A673 (cell line): ENCODE results near the gene TNFRSF17. TPM values are rescaled to one million over a fixed set of nuclear protein-coding genes. Genes with fewer than 3 reads are reported as not detected.

Experiments
- BruUV-seq: library from RNA; stranded (reverse); fragments of 400-500 nt; replicated peaks from 2 replicates; lab custom pipeline; 2021; lab: Mats Ljungman, UMichigan
- CTCF ChIA-PET: fragments of 300-600 bp; sonication (Branson Sonifier 250); formaldehyde crosslinking; loops from one replicate; lab custom pipeline; 2022; ENCODE audit warnings: antibody characterized with exemption; lab: Charles Lee
- POLR2A ChIA-PET: fragments of 300-600 bp; sonication (Branson Sonifier 250); formaldehyde crosslinking; loops from one replicate; lab custom pipeline; 2022; ENCODE audit warnings: antibody characterized with exemption; ENCODE audit not compliant: low non-redundant PET; lab: Charles Lee
- DNase-seq: peaks from one replicate; pipeline ENCODE4 v3.0.0-alpha.2; 2015; ENCODE audit warnings: low spot score
- H3K27ac ChIP-seq: fragments of 200-600 bp; sonication (generic); 2 replicates; pipeline ENCODE4 v1.5.1; 2016; ENCODE audit warnings: mixed run types, low read depth, mild to moderate bottlenecking, mixed read lengths, antibody characterized with exemption, low read length; ENCODE audit not compliant: poor library complexity, severe bottlenecking
- H3K27me3 ChIP-seq: fragments of 200-600 bp; sonication (generic); replicated peaks from 2 replicates; pipeline ENCODE4 v1.6.1; 2017; ENCODE audit warnings: mixed run types, low read depth, mild to moderate bottlenecking, mixed read lengths, antibody characterized with exemption, low read length; ENCODE audit not compliant: insufficient read depth, poor library complexity
- H3K36me3 ChIP-seq: fragments of 200-600 bp; sonication (generic); 2 replicates; pipeline ENCODE4 v1.6.1; 2016; ENCODE audit warnings: mixed run types, mild to moderate bottlenecking, mixed read lengths, antibody characterized with exemption, low read length; ENCODE audit not compliant: insufficient read depth, poor library complexity, severe bottlenecking
- H3K4me1 ChIP-seq: fragments of 200-600 bp; sonication (generic); 2 replicates; pipeline ENCODE4 v1.6.1; 2017; ENCODE audit warnings: mixed run types, mild to moderate bottlenecking, mixed read lengths, antibody characterized with exemption, low read length; ENCODE audit not compliant: insufficient read depth, poor library complexity, severe bottlenecking
- H3K4me3 ChIP-seq: fragments of 200-600 bp; sonication (generic); 2 replicates; pipeline ENCODE4 v1.5.1; 2016; ENCODE audit warnings: low read depth, mixed run types, mild to moderate bottlenecking, mixed read lengths, low read length; ENCODE audit not compliant: poor library complexity, severe bottlenecking
- H3K9me3 ChIP-seq: fragments of 200-600 bp; sonication (generic); 2 replicates; pipeline ENCODE4 v1.6.1; 2016; ENCODE audit warnings: mixed run types, low read depth, mild to moderate bottlenecking, mixed read lengths, antibody characterized with exemption, low read length; ENCODE audit not compliant: poor library complexity, severe bottlenecking
- CTCF ChIP-seq: fragments of 300-800, 200-600 bp; sonication (generic); conservative IDR thresholded peaks from 2 replicates; pipeline ENCODE4 v1.5.1; 2017; ENCODE audit warnings: low read depth, mild to moderate bottlenecking, antibody characterized with exemption, low read length, moderate library complexity, mixed read lengths
- EZH2 ChIP-seq: fragments of 200-600 bp; sonication (generic); IDR thresholded peaks from 2 replicates; pipeline ENCODE4 v1.6.1; 2017; ENCODE audit warnings: borderline replicate concordance, low read depth, mild to moderate bottlenecking, mixed read lengths, antibody characterized with exemption, low read length; ENCODE audit not compliant: poor library complexity, severe bottlenecking
- intact Hi-C: fragments of 100-400 bp; cut with micrococcal nuclease; formaldehyde crosslinking; loops from one replicate; pipeline ENCODE4 v1.10.0; 2022; ENCODE audit not compliant: unreplicated experiment
- total RNA-seq: library from RNA; stranded (reverse); gene quantifications from 2 replicates; pipeline ENCODE4 v1.2.3, GENCODE V29; 2021

Gene TNFRSF17
- total RNA-seq, 1 experiment from 2014 or later, result not detected

- Histone ChIP-seq H3K4me1 (no peaks in the 10 kb centered on the region), H3K4me3 (no peak overlapping the region), H3K36me3 (no peaks in the 10 kb centered on the region), H3K27ac (no peak overlapping the region), H3K27me3 (no peaks in the 10 kb centered on the region), H3K9me3 (no peaks in the 10 kb centered on the region)
- DNase-seq, result no peak
- TF ChIP-seq CTCF (no peak), EZH2 (no peak)
- CTCF ChIA-PET, result interaction anchor here (0.9 kb wide), 1 partner anchor 121 kb away, joined by 3 read pairs; no protein-coding TSS in a partner anchor
- BruUV-seq, result no TSS peak
- intact Hi-C loops, result no loop called here
- POLR2A ChIA-PET, result interaction anchor here (0.5 kb wide), 1 partner anchor 1942 kb away, joined by 25 read pairs; no protein-coding TSS in a partner anchor
Measured at GRCh38 chr16:11946433-11946832, 18.6 kb upstream of the TNFRSF17 start.

DNA sequence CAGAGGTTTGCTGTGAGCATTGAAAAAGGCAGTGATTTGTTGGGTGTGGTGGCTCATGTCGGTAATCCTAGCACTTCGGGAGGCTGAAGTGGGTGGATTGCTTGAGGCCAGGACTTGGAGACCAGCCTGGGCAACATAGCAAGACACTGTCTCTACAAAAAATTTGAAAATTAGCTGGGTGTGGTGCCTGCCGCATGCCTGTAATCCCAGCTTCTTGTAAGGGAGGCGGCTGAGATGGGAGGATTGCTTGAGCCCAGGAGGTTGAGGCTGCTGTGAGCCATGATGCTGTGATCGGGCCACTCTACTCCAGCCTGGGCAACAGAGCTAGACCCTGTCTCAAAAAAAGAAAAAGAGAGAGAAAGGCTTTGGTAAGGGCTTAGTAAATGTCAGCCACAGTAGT is 16.2 kb upstream of the TNFRSF17 start:
- CTCF ChIA-PET, result interaction anchor here (1.8 kb wide), 1 partner anchor 119 kb away, joined by 19 read pairs; no protein-coding TSS in a partner anchor
- no peak overlapping the region for H3K4me3 ChIP-seq

GRCh38 chr16:11949527-11949926 is 15.5 kb upstream of the TNFRSF17 start:
- DNase-seq, result peak; percentile 68
- ChIA-PET POLR2A (no interaction called here), CTCF (interaction anchor here (1.8 kb wide), 1 partner anchor 118 kb away, joined by 19 read pairs; no protein-coding TSS in a partner anchor)
- Histone ChIP-seq H3K27me3 (no peaks in the 10 kb centered on the region), H3K36me3 (no peaks in the 10 kb centered on the region), H3K27ac (no peak overlapping the region), H3K9me3 (no peaks in the 10 kb centered on the region), H3K4me1 (no peaks in the 10 kb centered on the region), H3K4me3 (no peak overlapping the region)
- intact Hi-C loops, result loop anchor here (1.0 kb wide), 1 partner anchor 119 kb away; no protein-coding TSS in a partner anchor
- no peak for TF ChIP-seq EZH2
- TF ChIP-seq CTCF, result peak; percentile 50
- no TSS peak for BruUV-seq

More for the DNA sequence above, 16.2 kb upstream of the TNFRSF17 start:
- Histone ChIP-seq H3K27me3 (no peaks in the 10 kb centered on the region), H3K4me1 (no peaks in the 10 kb centered on the region), H3K27ac (no peak overlapping the region), H3K36me3 (no peaks in the 10 kb centered on the region), H3K9me3 (no peaks in the 10 kb centered on the region)
- no peak for DNase-seq
- BruUV-seq, result no TSS peak
- TF ChIP-seq EZH2 (no peak), CTCF (no peak)
- intact Hi-C loops, result loop anchor here (1.0 kb wide), 1 partner anchor 119 kb away; no protein-coding TSS in a partner anchor
- POLR2A ChIA-PET, result no interaction called here
